HepG2 (cell line): ENCODE measurements around the gene TMCC2. TPM values are rescaled to one million over a fixed set of nuclear protein-coding genes. Genes with fewer than 3 reads are reported as not detected.

Experiments used
- NFIB ChIP-seq: sonication (generic); formaldehyde crosslinking; IDR thresholded peaks from 2 replicates; pipeline ENCODE4 v1.9.0; 2021; ENCODE audit warnings: missing genetic modification reagents, mild to moderate bottlenecking, borderline replicate concordance
- NPAS2 ChIP-seq: sonication (generic); formaldehyde crosslinking; IDR thresholded peaks from 2 replicates; pipeline ENCODE4 v1.8.0; 2022; ENCODE audit warnings: mild to moderate bottlenecking, missing genetic modification reagents, borderline replicate concordance
- ZKSCAN1 ChIP-seq: fragments of 150-350 bp; IDR thresholded peaks from 2 replicates; pipeline ENCODE4 v1.6.1; 2014; ENCODE audit warnings: low read length
- ZNF101 ChIP-seq: sonication (generic); formaldehyde crosslinking; IDR thresholded peaks from 2 replicates; pipeline ENCODE4 v1.4.0; 2020; ENCODE audit warnings: mild to moderate bottlenecking, low read depth, missing genetic modification reagents, borderline replicate concordance
- ZNF207 ChIP-seq: fragments of 450-650 bp; IDR thresholded peaks from 2 replicates; pipeline ENCODE4 v1.6.1; 2016; ENCODE audit warnings: antibody characterized with exemption, borderline replicate concordance
- ZNF292 ChIP-seq: sonication (generic); formaldehyde crosslinking; IDR thresholded peaks from 2 replicates; pipeline ENCODE4 v1.8.1; 2022; ENCODE audit warnings: mild to moderate bottlenecking, low read depth, missing genetic modification reagents, borderline replicate concordance
- ZNF350 ChIP-seq: sonication (generic); formaldehyde crosslinking; IDR thresholded peaks from 2 replicates; pipeline ENCODE4 v1.4.0; 2020; ENCODE audit warnings: mild to moderate bottlenecking, low read depth, missing genetic modification reagents, borderline replicate concordance
- ZNF878 ChIP-seq: sonication (generic); formaldehyde crosslinking; IDR thresholded peaks from 2 replicates; pipeline ENCODE4 v1.8.1; 2023; ENCODE audit warnings: mild to moderate bottlenecking, missing genetic modification reagents, moderate library complexity
- polyA plus RNA-seq, 8 experiments: library from polyadenylated mRNA; depleted of rRNA in 3 of 8; stranded (reverse) in 7 of 8; unstranded in 1 of 8; fragments of >200 nt; fragmentation: Illumina TruSeq in 4 of 8; extraction: Trizol in 4 of 8; gene quantifications; 2 replicates each; pipeline versions ENCODE4 v1.2.1 to v1.2.3, GENCODE V29; 2011 to 2016; ENCODE audit warnings: low read depth in 4 of 8, missing spikeins in 1 of 8, mixed read lengths in 1 of 8; ENCODE audit not compliant: insufficient read depth in 1 of 8
- total RNA-seq, 5 experiments: library from RNA; depleted of rRNA; stranded (reverse); fragments of >200 nt; fragmentation: Illumina TruSeq; extraction: Trizol; gene quantifications; 2 replicates each; pipeline ENCODE4 v1.2.3, GENCODE V29; 2016; ENCODE audit warnings: low read depth in 1 of 5
- TF ChIP-seq, protein P1 (sequence below): sonication (generic); formaldehyde crosslinking; IDR thresholded peaks from 2 replicates; pipeline ENCODE4 v1.5.1; 2020; ENCODE audit warnings: mild to moderate bottlenecking, missing genetic modification reagents, borderline replicate concordance
- TF ChIP-seq, protein P2 (sequence below), 2 experiments: fragments of 450-650 bp in 1 of 2; sonication (generic) in 1 of 2; formaldehyde crosslinking in 1 of 2; IDR thresholded peaks; 2 replicates each; pipeline versions ENCODE4 v1.6.1 to v1.8.0; 2016 to 2022; ENCODE audit warnings: antibody characterized with exemption in 1 of 2, mild to moderate bottlenecking in 1 of 2, missing genetic modification reagents in 1 of 2

TMCC2 gene
- total and polyA plus RNA-seq, 2 of the 13 experiments (the other 11 are each of a cell fraction or from before 2014, with no cell fraction given) = 0.12 to 0.24 TPM

DNA sequence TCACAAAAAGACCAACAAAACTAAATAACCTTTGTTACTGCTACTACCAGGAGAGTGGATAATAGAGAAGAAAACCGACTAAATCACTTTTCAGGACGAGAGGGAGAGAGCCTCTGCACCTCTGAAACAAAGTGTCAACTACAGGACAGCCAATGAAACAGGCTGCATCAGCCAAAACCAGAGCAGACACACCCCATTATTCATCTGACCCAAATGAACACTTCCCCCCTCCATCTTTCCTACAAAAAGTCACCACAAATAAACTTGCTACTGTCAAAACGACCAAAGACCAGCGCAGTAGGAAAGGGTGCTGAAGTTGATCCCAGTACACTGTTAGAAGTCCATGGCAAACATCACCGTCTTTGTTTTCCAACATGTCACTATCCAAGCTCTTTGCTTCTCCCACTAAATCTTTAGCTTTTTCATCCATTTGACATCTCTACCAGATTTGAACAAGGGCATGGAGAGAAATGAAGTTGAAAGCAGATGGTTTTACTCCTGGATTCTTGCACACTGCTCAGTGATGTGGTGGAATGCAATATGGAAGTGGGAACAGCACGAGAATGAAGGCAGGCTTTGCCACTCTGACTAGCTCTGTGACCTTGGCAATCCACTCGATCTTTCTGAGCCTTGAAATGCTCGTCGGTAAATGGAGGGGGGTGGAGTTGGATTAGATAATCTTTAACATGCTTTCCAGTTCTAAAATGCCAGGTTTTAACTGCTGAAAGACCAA lies 36.7 kb upstream of the TMCC2 start (continued):
- TF ChIP-seq, protein P1, sequence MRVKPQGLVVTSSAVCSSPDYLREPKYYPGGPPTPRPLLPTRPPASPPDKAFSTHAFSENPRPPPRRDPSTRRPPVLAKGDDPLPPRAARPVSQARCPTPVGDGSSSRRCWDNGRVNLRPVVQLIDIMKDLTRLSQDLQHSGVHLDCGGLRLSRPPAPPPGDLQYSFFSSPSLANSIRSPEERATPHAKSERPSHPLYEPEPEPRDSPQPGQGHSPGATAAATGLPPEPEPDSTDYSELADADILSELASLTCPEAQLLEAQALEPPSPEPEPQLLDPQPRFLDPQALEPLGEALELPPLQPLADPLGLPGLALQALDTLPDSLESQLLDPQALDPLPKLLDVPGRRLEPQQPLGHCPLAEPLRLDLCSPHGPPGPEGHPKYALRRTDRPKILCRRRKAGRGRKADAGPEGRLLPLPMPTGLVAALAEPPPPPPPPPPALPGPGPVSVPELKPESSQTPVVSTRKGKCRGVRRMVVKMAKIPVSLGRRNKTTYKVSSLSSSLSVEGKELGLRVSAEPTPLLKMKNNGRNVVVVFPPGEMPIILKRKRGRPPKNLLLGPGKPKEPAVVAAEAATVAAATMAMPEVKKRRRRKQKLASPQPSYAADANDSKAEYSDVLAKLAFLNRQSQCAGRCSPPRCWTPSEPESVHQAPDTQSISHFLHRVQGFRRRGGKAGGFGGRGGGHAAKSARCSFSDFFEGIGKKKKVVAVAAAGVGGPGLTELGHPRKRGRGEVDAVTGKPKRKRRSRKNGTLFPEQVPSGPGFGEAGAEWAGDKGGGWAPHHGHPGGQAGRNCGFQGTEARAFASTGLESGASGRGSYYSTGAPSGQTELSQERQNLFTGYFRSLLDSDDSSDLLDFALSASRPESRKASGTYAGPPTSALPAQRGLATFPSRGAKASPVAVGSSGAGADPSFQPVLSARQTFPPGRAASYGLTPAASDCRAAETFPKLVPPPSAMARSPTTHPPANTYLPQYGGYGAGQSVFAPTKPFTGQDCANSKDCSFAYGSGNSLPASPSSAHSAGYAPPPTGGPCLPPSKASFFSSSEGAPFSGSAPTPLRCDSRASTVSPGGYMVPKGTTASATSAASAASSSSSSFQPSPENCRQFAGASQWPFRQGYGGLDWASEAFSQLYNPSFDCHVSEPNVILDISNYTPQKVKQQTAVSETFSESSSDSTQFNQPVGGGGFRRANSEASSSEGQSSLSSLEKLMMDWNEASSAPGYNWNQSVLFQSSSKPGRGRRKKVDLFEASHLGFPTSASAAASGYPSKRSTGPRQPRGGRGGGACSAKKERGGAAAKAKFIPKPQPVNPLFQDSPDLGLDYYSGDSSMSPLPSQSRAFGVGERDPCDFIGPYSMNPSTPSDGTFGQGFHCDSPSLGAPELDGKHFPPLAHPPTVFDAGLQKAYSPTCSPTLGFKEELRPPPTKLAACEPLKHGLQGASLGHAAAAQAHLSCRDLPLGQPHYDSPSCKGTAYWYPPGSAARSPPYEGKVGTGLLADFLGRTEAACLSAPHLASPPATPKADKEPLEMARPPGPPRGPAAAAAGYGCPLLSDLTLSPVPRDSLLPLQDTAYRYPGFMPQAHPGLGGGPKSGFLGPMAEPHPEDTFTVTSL (CRISPR knock-in tag) = 0 out of 2 replicates have a peak, but pooled peaks have one; percentile 21
- TF ChIP-seq, protein P2, sequence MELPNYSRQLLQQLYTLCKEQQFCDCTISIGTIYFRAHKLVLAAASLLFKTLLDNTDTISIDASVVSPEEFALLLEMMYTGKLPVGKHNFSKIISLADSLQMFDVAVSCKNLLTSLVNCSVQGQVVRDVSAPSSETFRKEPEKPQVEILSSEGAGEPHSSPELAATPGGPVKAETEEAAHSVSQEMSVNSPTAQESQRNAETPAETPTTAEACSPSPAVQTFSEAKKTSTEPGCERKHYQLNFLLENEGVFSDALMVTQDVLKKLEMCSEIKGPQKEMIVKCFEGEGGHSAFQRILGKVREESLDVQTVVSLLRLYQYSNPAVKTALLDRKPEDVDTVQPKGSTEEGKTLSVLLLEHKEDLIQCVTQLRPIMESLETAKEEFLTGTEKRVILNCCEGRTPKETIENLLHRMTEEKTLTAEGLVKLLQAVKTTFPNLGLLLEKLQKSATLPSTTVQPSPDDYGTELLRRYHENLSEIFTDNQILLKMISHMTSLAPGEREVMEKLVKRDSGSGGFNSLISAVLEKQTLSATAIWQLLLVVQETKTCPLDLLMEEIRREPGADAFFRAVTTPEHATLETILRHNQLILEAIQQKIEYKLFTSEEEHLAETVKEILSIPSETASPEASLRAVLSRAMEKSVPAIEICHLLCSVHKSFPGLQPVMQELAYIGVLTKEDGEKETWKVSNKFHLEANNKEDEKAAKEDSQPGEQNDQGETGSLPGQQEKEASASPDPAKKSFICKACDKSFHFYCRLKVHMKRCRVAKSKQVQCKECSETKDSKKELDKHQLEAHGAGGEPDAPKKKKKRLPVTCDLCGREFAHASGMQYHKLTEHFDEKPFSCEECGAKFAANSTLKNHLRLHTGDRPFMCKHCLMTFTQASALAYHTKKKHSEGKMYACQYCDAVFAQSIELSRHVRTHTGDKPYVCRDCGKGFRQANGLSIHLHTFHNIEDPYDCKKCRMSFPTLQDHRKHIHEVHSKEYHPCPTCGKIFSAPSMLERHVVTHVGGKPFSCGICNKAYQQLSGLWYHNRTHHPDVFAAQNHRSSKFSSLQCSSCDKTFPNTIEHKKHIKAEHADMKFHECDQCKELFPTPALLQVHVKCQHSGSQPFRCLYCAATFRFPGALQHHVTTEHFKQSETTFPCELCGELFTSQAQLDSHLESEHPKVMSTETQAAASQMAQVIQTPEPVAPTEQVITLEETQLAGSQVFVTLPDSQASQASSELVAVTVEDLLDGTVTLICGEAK (IDR thresholded peaks at IDR 0.05) = no peak
- TF ChIP-seq, protein P2 (CRISPR knock-in tag; IDR thresholded peaks at IDR 0.05) = no peak
- no peak for TF ChIP-seq NFIB (CRISPR knock-in tag)
- TF ChIP-seq ZKSCAN1 = no peak
- no peak for TF ChIP-seq NPAS2 (CRISPR knock-in tag)
- no peak for TF ChIP-seq ZNF350 (CRISPR knock-in tag)
- TF ChIP-seq ZNF101 (CRISPR knock-in tag) = no peak
- TF ChIP-seq ZNF292 (CRISPR knock-in tag) = peak; percentile 73; the same call in 1 of the 2 replicates
- TF ChIP-seq ZNF878 (CRISPR knock-in tag) = no peak
- no peak for TF ChIP-seq ZNF207
